Vagina (tissue), 2 donors: ENCODE results near the gene IL6.

Experiments
- POLR2A ChIP-seq, 2 donors: fragments of 450-650 bp; IDR thresholded peaks; one replicate each; pipeline ENCODE4 v1.6.1; 2017; ENCODE audit warnings: antibody characterized with exemption in 2 of 2, mild to moderate bottlenecking in 2 of 2, moderate library complexity in 2 of 2
- POLR2AphosphoS5 ChIP-seq, 2 donors: sonication (generic); formaldehyde crosslinking; IDR thresholded peaks; one replicate each; pipeline ENCODE4 v1.9.0; 2017; ENCODE audit warnings: antibody characterized with exemption in 2 of 2, mild to moderate bottlenecking in 2 of 2, low read depth in 1 of 2; ENCODE audit not compliant: insufficient read depth in 1 of 2
- TF ChIP-seq, protein P1 (sequence below), 3 experiments: fragments of 450-650 bp in 2 of 3; fragments of 200-600 bp in 1 of 3; sonication (generic) in 1 of 3; IDR thresholded peaks; one replicate each; pipeline ENCODE4 v1.5.1; 2017 to 2019; ENCODE audit warnings: antibody characterized with exemption in 3 of 3, mild to moderate bottlenecking in 2 of 3, moderate library complexity in 2 of 3

DNA sequence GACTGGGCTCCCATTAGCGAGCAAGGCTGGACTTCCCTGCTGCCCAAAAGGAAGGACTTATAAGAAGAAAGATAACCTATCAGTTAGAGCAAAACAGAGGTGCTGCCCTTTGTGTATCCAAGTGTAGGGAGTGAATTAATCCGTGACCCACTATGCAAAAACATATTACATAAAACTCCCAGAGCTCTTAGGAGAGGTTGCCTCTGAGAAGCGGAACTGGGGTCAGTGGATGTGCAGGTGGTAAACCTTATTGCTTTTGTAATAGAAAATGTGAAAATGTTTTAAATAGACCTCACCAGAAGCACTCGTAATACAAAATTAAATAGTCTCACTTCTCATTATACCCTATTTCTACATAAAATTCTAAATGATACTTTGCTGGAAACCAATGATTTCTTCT, 17.1 kb upstream of the IL6 start:
- TF ChIP-seq, protein P1, sequence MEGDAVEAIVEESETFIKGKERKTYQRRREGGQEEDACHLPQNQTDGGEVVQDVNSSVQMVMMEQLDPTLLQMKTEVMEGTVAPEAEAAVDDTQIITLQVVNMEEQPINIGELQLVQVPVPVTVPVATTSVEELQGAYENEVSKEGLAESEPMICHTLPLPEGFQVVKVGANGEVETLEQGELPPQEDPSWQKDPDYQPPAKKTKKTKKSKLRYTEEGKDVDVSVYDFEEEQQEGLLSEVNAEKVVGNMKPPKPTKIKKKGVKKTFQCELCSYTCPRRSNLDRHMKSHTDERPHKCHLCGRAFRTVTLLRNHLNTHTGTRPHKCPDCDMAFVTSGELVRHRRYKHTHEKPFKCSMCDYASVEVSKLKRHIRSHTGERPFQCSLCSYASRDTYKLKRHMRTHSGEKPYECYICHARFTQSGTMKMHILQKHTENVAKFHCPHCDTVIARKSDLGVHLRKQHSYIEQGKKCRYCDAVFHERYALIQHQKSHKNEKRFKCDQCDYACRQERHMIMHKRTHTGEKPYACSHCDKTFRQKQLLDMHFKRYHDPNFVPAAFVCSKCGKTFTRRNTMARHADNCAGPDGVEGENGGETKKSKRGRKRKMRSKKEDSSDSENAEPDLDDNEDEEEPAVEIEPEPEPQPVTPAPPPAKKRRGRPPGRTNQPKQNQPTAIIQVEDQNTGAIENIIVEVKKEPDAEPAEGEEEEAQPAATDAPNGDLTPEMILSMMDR (IDR thresholded peaks at IDR 0.05): no peak
- no peak for TF ChIP-seq POLR2A (IDR thresholded peaks at IDR 0.05)
- TF ChIP-seq POLR2AphosphoS5 (IDR thresholded peaks at IDR 0.05; ENCODE audit: insufficient read depth in 1 of 2, low read depth in 1 of 2): no peak
